ENCODE measurements around the gene TUSC7. TPM values are rescaled to one million over a fixed set of nuclear protein-coding genes. Genes with fewer than 3 reads are reported as not detected.

The TUSC7 gene
- total and polyA plus RNA-seq, 2 of the 4 experiments (the other 2 are of a cell fraction) = not detected

DNA sequence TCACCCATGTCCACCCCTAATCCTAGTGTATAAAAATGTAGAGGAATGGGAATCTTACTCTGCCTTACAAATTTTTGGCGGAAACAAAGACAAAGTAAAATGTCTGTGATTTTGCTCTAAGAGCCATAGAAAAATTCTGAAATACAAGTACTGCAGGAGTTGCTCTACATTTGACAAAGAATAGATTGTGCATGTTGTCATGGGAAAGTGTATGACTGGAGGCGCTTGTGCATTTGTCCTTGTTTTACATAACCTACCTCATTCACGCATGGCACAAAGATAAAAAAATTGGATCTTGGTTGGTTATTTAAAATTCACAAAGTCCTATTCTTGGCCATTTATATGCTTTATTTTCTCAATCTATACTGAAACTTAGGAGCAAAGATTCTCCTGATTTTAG lies 2.0 kb upstream of the TUSC7 start:
- H3K9ac ChIP-seq (ENCODE audit: low read depth, low read length) = no peak overlapping the region
- no CpG with 5 or more reads among the region's 3 CpGs for WGBS, 2 experiments (ENCODE audit: extremely low coverage in 2 of 2, insufficient read length in 1 of 2)
- CTCF ChIA-PET = no interaction called here
- no peaks in the 10 kb centered on the region for H3K4me1 ChIP-seq (ENCODE audit: control insufficient read depth, insufficient read depth, low read length)
- H3K4me3 ChIP-seq (ENCODE audit: insufficient read depth, low read depth, low read length) = no peak overlapping the region
- no peak overlapping the region for H2BK120ac ChIP-seq (ENCODE audit: low read depth, low read length)
- no peak overlapping the region for H2AFZ ChIP-seq (replicated peaks; ENCODE audit: low read length, poor library complexity)
- intact Hi-C loops (cut with micrococcal nuclease) = no loop called here
- H4K20me1 ChIP-seq (ENCODE audit: insufficient read depth, low read length) = no peaks in the 10 kb centered on the region
- dilution Hi-C loops (cut with HindIII; ENCODE audit: low sequenced_read_pairs, unreplicated experiment) = no loop called here
- no peak overlapping the region for H3K4ac ChIP-seq (ENCODE audit: low read depth, low read length)
- no peak overlapping the region for H3K14ac ChIP-seq (replicated peaks; ENCODE audit: low read depth, low read length)
- TF ChIP-seq MXI1 (IDR thresholded peaks at IDR 0.05; ENCODE audit: borderline replicate concordance, low read depth, low read length) (no peak), MAZ (IDR thresholded peaks at IDR 0.05; ENCODE audit: borderline replicate concordance, low read depth, low read length) (no peak), NFE2L2 (IDR thresholded peaks at IDR 0.05; ENCODE audit: low read depth, low read length) (no peak), MAFK (IDR thresholded peaks at IDR 0.05; ENCODE audit: low read depth, low read length) (no peak), RAD21 (IDR thresholded peaks at IDR 0.05; ENCODE audit: low read length) (no peak), FOS (IDR thresholded peaks at IDR 0.05; ENCODE audit: low read depth, low read length) (no peak), RFX5 (IDR thresholded peaks at IDR 0.05; ENCODE audit: low read depth, low read length) (no peak), RCOR1 (IDR thresholded peaks at IDR 0.05; ENCODE audit: insufficient replicate concordance, low read length) (no peak), CEBPB (IDR thresholded peaks at IDR 0.05; ENCODE audit: low read depth, low read length) (no peak), SMC3 (IDR thresholded peaks at IDR 0.05; ENCODE audit: low read depth, low read length) (no peak), BHLHE40 (IDR thresholded peaks at IDR 0.05; ENCODE audit: low read depth, low read length) (no peak), CHD1 (IDR thresholded peaks at IDR 0.05; ENCODE audit: low read depth, low read length) (no peak), POLR2A (IDR thresholded peaks at IDR 0.05; ENCODE audit: low read depth, low read length) (no peak)
- TF ChIP-seq, protein P1, sequence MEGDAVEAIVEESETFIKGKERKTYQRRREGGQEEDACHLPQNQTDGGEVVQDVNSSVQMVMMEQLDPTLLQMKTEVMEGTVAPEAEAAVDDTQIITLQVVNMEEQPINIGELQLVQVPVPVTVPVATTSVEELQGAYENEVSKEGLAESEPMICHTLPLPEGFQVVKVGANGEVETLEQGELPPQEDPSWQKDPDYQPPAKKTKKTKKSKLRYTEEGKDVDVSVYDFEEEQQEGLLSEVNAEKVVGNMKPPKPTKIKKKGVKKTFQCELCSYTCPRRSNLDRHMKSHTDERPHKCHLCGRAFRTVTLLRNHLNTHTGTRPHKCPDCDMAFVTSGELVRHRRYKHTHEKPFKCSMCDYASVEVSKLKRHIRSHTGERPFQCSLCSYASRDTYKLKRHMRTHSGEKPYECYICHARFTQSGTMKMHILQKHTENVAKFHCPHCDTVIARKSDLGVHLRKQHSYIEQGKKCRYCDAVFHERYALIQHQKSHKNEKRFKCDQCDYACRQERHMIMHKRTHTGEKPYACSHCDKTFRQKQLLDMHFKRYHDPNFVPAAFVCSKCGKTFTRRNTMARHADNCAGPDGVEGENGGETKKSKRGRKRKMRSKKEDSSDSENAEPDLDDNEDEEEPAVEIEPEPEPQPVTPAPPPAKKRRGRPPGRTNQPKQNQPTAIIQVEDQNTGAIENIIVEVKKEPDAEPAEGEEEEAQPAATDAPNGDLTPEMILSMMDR (conservative IDR thresholded peaks at IDR 0.05; ENCODE audit: low read depth, low read length) = no peak
- TF ChIP-seq, protein P2, sequence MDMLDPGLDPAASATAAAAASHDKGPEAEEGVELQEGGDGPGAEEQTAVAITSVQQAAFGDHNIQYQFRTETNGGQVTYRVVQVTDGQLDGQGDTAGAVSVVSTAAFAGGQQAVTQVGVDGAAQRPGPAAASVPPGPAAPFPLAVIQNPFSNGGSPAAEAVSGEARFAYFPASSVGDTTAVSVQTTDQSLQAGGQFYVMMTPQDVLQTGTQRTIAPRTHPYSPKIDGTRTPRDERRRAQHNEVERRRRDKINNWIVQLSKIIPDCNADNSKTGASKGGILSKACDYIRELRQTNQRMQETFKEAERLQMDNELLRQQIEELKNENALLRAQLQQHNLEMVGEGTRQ (IDR thresholded peaks at IDR 0.05; ENCODE audit: low read depth, low read length) = no peak
- TF ChIP-seq, protein P3, sequence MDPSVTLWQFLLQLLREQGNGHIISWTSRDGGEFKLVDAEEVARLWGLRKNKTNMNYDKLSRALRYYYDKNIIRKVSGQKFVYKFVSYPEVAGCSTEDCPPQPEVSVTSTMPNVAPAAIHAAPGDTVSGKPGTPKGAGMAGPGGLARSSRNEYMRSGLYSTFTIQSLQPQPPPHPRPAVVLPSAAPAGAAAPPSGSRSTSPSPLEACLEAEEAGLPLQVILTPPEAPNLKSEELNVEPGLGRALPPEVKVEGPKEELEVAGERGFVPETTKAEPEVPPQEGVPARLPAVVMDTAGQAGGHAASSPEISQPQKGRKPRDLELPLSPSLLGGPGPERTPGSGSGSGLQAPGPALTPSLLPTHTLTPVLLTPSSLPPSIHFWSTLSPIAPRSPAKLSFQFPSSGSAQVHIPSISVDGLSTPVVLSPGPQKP (IDR thresholded peaks at IDR 0.05; ENCODE audit: borderline replicate concordance, low read depth, low read length) = no peak
- H2AK5ac ChIP-seq (ENCODE audit: low read depth, low read length) = no peak overlapping the region
- H3K79me1 ChIP-seq (ENCODE audit: low read depth in 1 of 2, low read length in 2 of 2) = no peaks in the 10 kb centered on the region
- no peak overlapping the region for H3K23ac ChIP-seq (ENCODE audit: low read depth, low read length)
- H3K4me2 ChIP-seq (ENCODE audit: low read depth, low read length) = no peak overlapping the region
- no TSS peak for BruUV-seq (replicated peaks)
- ATAC-seq (ENCODE audit: low read depth) (no peak), DNase-seq (no peak)
- H3K36me3 ChIP-seq (ENCODE audit: control insufficient read depth, insufficient read depth, low read length) = no peaks in the 10 kb centered on the region
- H3K9me3 ChIP-seq (ENCODE audit: control insufficient read depth, insufficient read depth, low read length) = no peaks in the 10 kb centered on the region
- no peak overlapping the region for H2BK20ac ChIP-seq (ENCODE audit: low read depth, low read length)
- no peak overlapping the region for H4K91ac ChIP-seq (ENCODE audit: insufficient read depth, low read depth, low read length)
- no peak overlapping the region for H4K8ac ChIP-seq (ENCODE audit: low read depth in 2 of 2, low read length in 2 of 2)
- no peak overlapping the region for H3K27ac ChIP-seq (ENCODE audit: insufficient read depth, low read length)
- H2AK9ac ChIP-seq (replicated peaks; ENCODE audit: low read depth, low read length, poor library complexity) = no peak overlapping the region
- H3K9me1 ChIP-seq (ENCODE audit: insufficient read depth, low read length) = no peaks in the 10 kb centered on the region
- H3K18ac ChIP-seq (ENCODE audit: low read depth, low read length) = no peak overlapping the region
- no peak overlapping the region for H2BK15ac ChIP-seq (ENCODE audit: low read depth, low read length)
- H3K27me3 ChIP-seq (ENCODE audit: control insufficient read depth, insufficient read depth, low read length) = no peaks in the 10 kb centered on the region
- POLR2A ChIA-PET (ENCODE audit: unreplicated experiment) = no interaction called here
- H2BK5ac ChIP-seq (ENCODE audit: low read depth, low read length, poor library complexity, severe bottlenecking) = no peak overlapping the region
- in situ Hi-C loops (cut with MboI; ENCODE audit: low sequenced_read_pairs) = no loop called here
- H4K5ac ChIP-seq (ENCODE audit: low read depth, low read length) = no peak overlapping the region
- H3K56ac ChIP-seq (ENCODE audit: extremely low read depth, insufficient read depth, low read length) = no peak overlapping the region
